ENCODE results near the gene PRKRIP1.

- TF ChIP-seq, protein P1, sequence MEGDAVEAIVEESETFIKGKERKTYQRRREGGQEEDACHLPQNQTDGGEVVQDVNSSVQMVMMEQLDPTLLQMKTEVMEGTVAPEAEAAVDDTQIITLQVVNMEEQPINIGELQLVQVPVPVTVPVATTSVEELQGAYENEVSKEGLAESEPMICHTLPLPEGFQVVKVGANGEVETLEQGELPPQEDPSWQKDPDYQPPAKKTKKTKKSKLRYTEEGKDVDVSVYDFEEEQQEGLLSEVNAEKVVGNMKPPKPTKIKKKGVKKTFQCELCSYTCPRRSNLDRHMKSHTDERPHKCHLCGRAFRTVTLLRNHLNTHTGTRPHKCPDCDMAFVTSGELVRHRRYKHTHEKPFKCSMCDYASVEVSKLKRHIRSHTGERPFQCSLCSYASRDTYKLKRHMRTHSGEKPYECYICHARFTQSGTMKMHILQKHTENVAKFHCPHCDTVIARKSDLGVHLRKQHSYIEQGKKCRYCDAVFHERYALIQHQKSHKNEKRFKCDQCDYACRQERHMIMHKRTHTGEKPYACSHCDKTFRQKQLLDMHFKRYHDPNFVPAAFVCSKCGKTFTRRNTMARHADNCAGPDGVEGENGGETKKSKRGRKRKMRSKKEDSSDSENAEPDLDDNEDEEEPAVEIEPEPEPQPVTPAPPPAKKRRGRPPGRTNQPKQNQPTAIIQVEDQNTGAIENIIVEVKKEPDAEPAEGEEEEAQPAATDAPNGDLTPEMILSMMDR (conservative IDR thresholded peaks at IDR 0.05; ENCODE audit: low read depth in 2 of 2) = no peak
- no peak for TF ChIP-seq EZH2phosphoT487 (IDR thresholded peaks at IDR 0.05; ENCODE audit: unreplicated experiment)
- TF ChIP-seq POLR2AphosphoS5 (IDR thresholded peaks at IDR 0.05; ENCODE audit: low read depth) = no peak
- no peak for TF ChIP-seq EZH2 (IDR thresholded peaks at IDR 0.05; ENCODE audit: low read depth, unreplicated experiment)
- TF ChIP-seq JUNB (IDR thresholded peaks at IDR 0.05; ENCODE audit: unreplicated experiment) = no peak
- TF ChIP-seq CREB1 (CRISPR knock-in tag; IDR thresholded peaks at IDR 0.05; ENCODE audit: low read depth) = no peak
- TF ChIP-seq NANOG (IDR thresholded peaks at IDR 0.05; ENCODE audit: borderline replicate concordance) = no peak
- TF ChIP-seq, protein P2, sequence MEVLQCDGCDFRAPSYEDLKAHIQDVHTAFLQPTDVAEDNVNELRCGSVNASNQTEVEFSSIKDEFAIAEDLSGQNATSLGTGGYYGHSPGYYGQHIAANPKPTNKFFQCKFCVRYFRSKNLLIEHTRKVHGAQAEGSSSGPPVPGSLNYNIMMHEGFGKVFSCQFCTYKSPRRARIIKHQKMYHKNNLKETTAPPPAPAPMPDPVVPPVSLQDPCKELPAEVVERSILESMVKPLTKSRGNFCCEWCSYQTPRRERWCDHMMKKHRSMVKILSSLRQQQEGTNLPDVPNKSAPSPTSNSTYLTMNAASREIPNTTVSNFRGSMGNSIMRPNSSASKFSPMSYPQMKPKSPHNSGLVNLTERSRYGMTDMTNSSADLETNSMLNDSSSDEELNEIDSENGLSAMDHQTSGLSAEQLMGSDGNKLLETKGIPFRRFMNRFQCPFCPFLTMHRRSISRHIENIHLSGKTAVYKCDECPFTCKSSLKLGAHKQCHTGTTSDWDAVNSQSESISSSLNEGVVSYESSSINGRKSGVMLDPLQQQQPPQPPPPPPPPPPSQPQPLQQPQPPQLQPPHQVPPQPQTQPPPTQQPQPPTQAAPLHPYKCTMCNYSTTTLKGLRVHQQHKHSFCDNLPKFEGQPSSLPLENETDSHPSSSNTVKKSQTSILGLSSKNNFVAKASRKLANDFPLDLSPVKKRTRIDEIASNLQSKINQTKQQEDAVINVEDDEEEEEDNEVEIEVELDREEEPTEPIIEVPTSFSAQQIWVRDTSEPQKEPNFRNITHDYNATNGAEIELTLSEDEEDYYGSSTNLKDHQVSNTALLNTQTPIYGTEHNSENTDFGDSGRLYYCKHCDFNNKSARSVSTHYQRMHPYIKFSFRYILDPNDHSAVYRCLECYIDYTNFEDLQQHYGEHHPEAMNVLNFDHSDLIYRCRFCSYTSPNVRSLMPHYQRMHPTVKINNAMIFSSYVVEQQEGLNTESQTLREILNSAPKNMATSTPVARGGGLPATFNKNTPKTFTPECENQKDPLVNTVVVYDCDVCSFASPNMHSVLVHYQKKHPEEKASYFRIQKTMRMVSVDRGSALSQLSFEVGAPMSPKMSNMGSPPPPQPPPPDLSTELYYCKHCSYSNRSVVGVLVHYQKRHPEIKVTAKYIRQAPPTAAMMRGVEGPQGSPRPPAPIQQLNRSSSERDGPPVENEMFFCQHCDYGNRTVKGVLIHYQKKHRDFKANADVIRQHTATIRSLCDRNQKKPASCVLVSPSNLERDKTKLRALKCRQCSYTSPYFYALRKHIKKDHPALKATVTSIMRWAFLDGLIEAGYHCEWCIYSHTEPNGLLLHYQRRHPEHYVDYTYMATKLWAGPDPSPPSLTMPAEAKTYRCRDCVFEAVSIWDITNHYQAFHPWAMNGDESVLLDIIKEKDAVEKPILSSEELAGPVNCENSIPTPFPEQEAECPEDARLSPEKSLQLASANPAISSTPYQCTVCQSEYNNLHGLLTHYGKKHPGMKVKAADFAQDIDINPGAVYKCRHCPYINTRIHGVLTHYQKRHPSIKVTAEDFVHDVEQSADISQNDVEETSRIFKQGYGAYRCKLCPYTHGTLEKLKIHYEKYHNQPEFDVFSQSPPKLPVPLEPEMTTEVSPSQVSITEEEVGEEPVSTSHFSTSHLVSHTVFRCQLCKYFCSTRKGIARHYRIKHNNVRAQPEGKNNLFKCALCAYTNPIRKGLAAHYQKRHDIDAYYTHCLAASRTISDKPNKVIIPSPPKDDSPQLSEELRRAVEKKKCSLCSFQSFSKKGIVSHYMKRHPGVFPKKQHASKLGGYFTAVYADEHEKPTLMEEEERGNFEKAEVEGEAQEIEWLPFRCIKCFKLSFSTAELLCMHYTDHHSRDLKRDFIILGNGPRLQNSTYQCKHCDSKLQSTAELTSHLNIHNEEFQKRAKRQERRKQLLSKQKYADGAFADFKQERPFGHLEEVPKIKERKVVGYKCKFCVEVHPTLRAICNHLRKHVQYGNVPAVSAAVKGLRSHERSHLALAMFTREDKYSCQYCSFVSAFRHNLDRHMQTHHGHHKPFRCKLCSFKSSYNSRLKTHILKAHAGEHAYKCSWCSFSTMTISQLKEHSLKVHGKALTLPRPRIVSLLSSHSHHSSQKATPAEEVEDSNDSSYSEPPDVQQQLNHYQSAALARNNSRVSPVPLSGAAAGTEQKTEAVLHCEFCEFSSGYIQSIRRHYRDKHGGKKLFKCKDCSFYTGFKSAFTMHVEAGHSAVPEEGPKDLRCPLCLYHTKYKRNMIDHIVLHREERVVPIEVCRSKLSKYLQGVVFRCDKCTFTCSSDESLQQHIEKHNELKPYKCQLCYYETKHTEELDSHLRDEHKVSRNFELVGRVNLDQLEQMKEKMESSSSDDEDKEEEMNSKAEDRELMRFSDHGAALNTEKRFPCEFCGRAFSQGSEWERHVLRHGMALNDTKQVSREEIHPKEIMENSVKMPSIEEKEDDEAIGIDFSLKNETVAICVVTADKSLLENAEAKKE (CRISPR knock-in tag; IDR thresholded peaks at IDR 0.05) = no peak
- no peak for TF ChIP-seq ZNF331 (CRISPR knock-in tag; IDR thresholded peaks at IDR 0.05; ENCODE audit: low read depth)
- no peak for TF ChIP-seq ETS1 (IDR thresholded peaks at IDR 0.05)
Measured at GRCh38 chr7:102410123-102410522, 14.0 kb downstream of the PRKRIP1 start.

Data from GM23338 (cell line).